H1 (cell line): ENCODE results near the gene RNF26. TPM values are rescaled to one million over a fixed set of nuclear protein-coding genes. Genes with fewer than 3 reads are reported as not detected.

Experiments used
- CTCF ChIA-PET: fragments of 300-600 bp; sonication (Branson Sonifier 250); formaldehyde crosslinking; loops from one replicate; lab custom pipeline; 2021; ENCODE audit not compliant: partially characterized antibody; lab: Charles Lee
- POLR2A ChIA-PET: fragments of 300-600 bp; sonication (Branson Sonifier 250); formaldehyde crosslinking; loops from one replicate; lab custom pipeline; 2021; ENCODE audit warnings: inconsistent platforms; ENCODE audit not compliant: partially characterized antibody; lab: Charles Lee
- DNase-seq, 2 experiments: peaks; one replicate each; pipeline versions ENCODE4 v3.0.0 to v3.0.0-alpha.2; 2010 to 2022; ENCODE audit warnings: low spot score in 2 of 2, low read depth in 1 of 2, mixed read lengths in 1 of 2
- FAIRE-seq: peaks from 2 replicates; lab custom pipeline; 2011; peaks lifted over from hg19 to GRCh38; lab: Jason Lieb, UNC
- H2AFZ ChIP-seq: 2 replicates; pipeline ENCODE4 v1.8.1; 2012; ENCODE audit warnings: low read length, inconsistent platforms
- H2AK5ac ChIP-seq: 2 replicates; pipeline ENCODE4 v1.6.1; 2013; ENCODE audit warnings: low read depth, low read length
- H2BK120ac ChIP-seq: replicated peaks from 2 replicates; pipeline ENCODE3; 2013; ENCODE audit warnings: low read depth, low read length, inconsistent platforms
- H2BK12ac ChIP-seq: 2 replicates; pipeline ENCODE4 v1.6.1; 2013; ENCODE audit warnings: low read depth, low read length
- H2BK15ac ChIP-seq: 2 replicates; pipeline ENCODE4 v1.6.1; 2013; ENCODE audit warnings: low read length
- H2BK20ac ChIP-seq: 2 replicates; pipeline ENCODE4 v1.6.1; 2013; ENCODE audit warnings: low read length
- H2BK5ac ChIP-seq: 2 replicates; pipeline ENCODE4 v1.6.1; 2013; ENCODE audit warnings: low read depth, low read length
- H3K14ac ChIP-seq: 2 replicates; pipeline ENCODE4 v1.6.1; 2013; ENCODE audit warnings: inconsistent platforms; ENCODE audit not compliant: insufficient read length
- H3K18ac ChIP-seq: 2 replicates; pipeline ENCODE4 v1.6.1; 2013; ENCODE audit warnings: low read length; ENCODE audit errors: extremely low read depth
- H3K23ac ChIP-seq: 2 replicates; pipeline ENCODE4 v1.6.1; 2013; ENCODE audit warnings: inconsistent platforms; ENCODE audit not compliant: insufficient read length
- H3K23me2 ChIP-seq: 2 replicates; pipeline ENCODE4 v1.6.1; 2013; ENCODE audit warnings: low read depth, low read length
- H3K27ac ChIP-seq: 2 replicates; pipeline ENCODE4 v1.6.1; 2011; ENCODE audit warnings: low read depth, low read length, inconsistent platforms
- H3K27me3 ChIP-seq, 4 experiments: replicated peaks in 1 of 4; 1 replicate in 1 of 4; 2 replicates in 3 of 4; pipeline versions ENCODE4 v1.6.1 to v1.8.1; 2011 to 2013; ENCODE audit warnings: low read length in 3 of 4, mild to moderate bottlenecking in 3 of 4, inconsistent platforms in 2 of 4, mixed read lengths in 2 of 4, moderate library complexity in 1 of 4; ENCODE audit not compliant: control insufficient read depth in 3 of 4, insufficient read depth in 3 of 4; ENCODE audit errors: extremely low read depth in 1 of 4
- H3K36me3 ChIP-seq, 4 experiments: 2 replicates each; pipeline versions ENCODE4 v1.6.1 to v1.8.1; 2011 to 2013; ENCODE audit warnings: mild to moderate bottlenecking in 4 of 4, low read length in 3 of 4, moderate library complexity in 2 of 4, control low read depth in 1 of 4, inconsistent platforms in 1 of 4; ENCODE audit not compliant: insufficient read depth in 4 of 4, control insufficient read depth in 2 of 4
- H3K4ac ChIP-seq: replicated peaks from 2 replicates; pipeline ENCODE3; 2013; ENCODE audit warnings: low read length, low read depth, mixed read lengths, inconsistent platforms; ENCODE audit not compliant: insufficient read length
- H3K4me1 ChIP-seq, 4 experiments: replicated peaks in 1 of 4; 1 replicate in 1 of 4; 2 replicates in 3 of 4; pipeline versions ENCODE4 v1.6.1 to v1.8.1; 2011 to 2013; ENCODE audit warnings: low read length in 3 of 4, inconsistent platforms in 2 of 4, mixed read lengths in 1 of 4; ENCODE audit not compliant: insufficient read depth in 4 of 4, control insufficient read depth in 3 of 4
- H3K4me2 ChIP-seq, 2 experiments: 2 replicates each; pipeline versions ENCODE4 v1.6.1 to v1.8.1; 2011 to 2013; ENCODE audit warnings: low read depth in 2 of 2, low read length in 2 of 2, control low read depth in 1 of 2, inconsistent platforms in 1 of 2, mild to moderate bottlenecking in 1 of 2; ENCODE audit not compliant: insufficient read depth in 1 of 2
- H3K4me3 ChIP-seq, 4 experiments: fragments of 200-600, 300-600 bp in 1 of 4; sonication (generic), shearing (Covaris generic), sonication (Bioruptor Twin) in 1 of 4; 2 replicates each; pipeline versions ENCODE4 v1.5.1 to v1.8.1; 2011 to 2016; ENCODE audit warnings: low read length in 4 of 4, low read depth in 3 of 4, control low read depth in 2 of 4, inconsistent platforms in 2 of 4, mild to moderate bottlenecking in 2 of 4, mixed read lengths in 1 of 4, moderate library complexity in 1 of 4; ENCODE audit not compliant: insufficient read depth in 2 of 4; ENCODE audit errors: extremely low read depth in 1 of 4
- H3K56ac ChIP-seq: replicated peaks from 2 replicates; pipeline ENCODE3; 2013; ENCODE audit warnings: low read depth, mild to moderate bottlenecking, mixed read lengths, low read length, inconsistent platforms; ENCODE audit not compliant: insufficient read length
- H3K79me1 ChIP-seq: 2 replicates; pipeline ENCODE4 v1.6.1; 2013; ENCODE audit warnings: low read depth, low read length, control low read depth
- H3K79me2 ChIP-seq, 2 experiments: 2 replicates each; pipeline versions ENCODE4 v1.6.1 to v1.8.1; 2012 to 2013; ENCODE audit warnings: low read length in 2 of 2, mild to moderate bottlenecking in 2 of 2, inconsistent platforms in 1 of 2; ENCODE audit not compliant: insufficient read depth in 2 of 2, control insufficient read depth in 1 of 2
- H3K9ac ChIP-seq, 4 experiments: replicated peaks in 1 of 4; 1 replicate in 1 of 4; 2 replicates in 3 of 4; pipeline versions ENCODE4 v1.6.1 to v1.8.1; 2011 to 2013; ENCODE audit warnings: low read depth in 3 of 4, low read length in 3 of 4, control low read depth in 2 of 4, mild to moderate bottlenecking in 2 of 4, moderate library complexity in 2 of 4, inconsistent platforms in 1 of 4; ENCODE audit errors: extremely low read depth in 1 of 4
- H3K9me3 ChIP-seq, 2 experiments: 2 replicates each; pipeline versions ENCODE4 v1.6.1 to v1.8.1; 2012 to 2013; ENCODE audit warnings: mild to moderate bottlenecking in 2 of 2, moderate library complexity in 2 of 2, control low read depth in 1 of 2, inconsistent platforms in 1 of 2, low read depth in 1 of 2, low read length in 1 of 2, mixed read lengths in 1 of 2; ENCODE audit not compliant: insufficient read depth in 2 of 2
- H4K20me1 ChIP-seq, 2 experiments: replicated peaks in 1 of 2; 2 replicates each; pipeline versions ENCODE3 to v1.8.1; 2011 to 2013; ENCODE audit warnings: inconsistent platforms in 2 of 2, low read length in 2 of 2, mild to moderate bottlenecking in 1 of 2; ENCODE audit not compliant: insufficient read depth in 2 of 2, control insufficient read depth in 1 of 2
- H4K5ac ChIP-seq: 2 replicates; pipeline ENCODE4 v1.6.1; 2013; ENCODE audit warnings: low read length, low read depth, mixed read lengths, inconsistent platforms; ENCODE audit not compliant: insufficient read length
- H4K8ac ChIP-seq: 2 replicates; pipeline ENCODE4 v1.8.0; 2013; ENCODE audit warnings: mild to moderate bottlenecking, moderate library complexity, low read length, inconsistent platforms; ENCODE audit not compliant: insufficient read depth; ENCODE audit errors: extremely low read depth
- H4K91ac ChIP-seq: replicated peaks from 2 replicates; pipeline ENCODE3; 2013; ENCODE audit warnings: low read length, mixed read lengths, inconsistent platforms; ENCODE audit not compliant: insufficient read length
- KDM4A ChIP-seq: IDR thresholded peaks from one replicate; pipeline ENCODE4 v1.7.1; 2012; ENCODE audit warnings: low read depth, mild to moderate bottlenecking, moderate library complexity, low read length, inconsistent platforms; ENCODE audit not compliant: severe bottlenecking
- WGBS, 2 experiments: shearing (Covaris generic) in 1 of 2; methylation state at CpG; one replicate each; pipeline versions ENCODE4 v1.1.6 to v1.1.7; 2013 to 2015; ENCODE audit warnings: low lambda C conversion rate in 2 of 2, mixed read lengths in 2 of 2, inconsistent platforms in 1 of 2, low coverage in 1 of 2, missing lambda C conversion rate in 1 of 2; ENCODE audit not compliant: insufficient replicate concordance in 2 of 2, insufficient coverage in 1 of 2, insufficient read length in 1 of 2; ENCODE audit errors: extremely low coverage in 1 of 2, missing lambda C conversion rate in 1 of 2; 5-methylcytosine and 5-hydroxymethylcytosine counted together
- polyA plus RNA-seq, 7 experiments: library from polyadenylated mRNA; depleted of rRNA in 3 of 7; stranded (reverse) in 5 of 7; unstranded in 2 of 7; fragments of >200 nt in 5 of 7; fragments of 200-250 nt in 2 of 7; gene quantifications; 1 replicate in 5 of 7; 2 replicates in 1 of 7; 4 replicates in 1 of 7; pipeline versions ENCODE4 v1.2.1 to v1.2.3, GENCODE V29; 2011 to 2013; ENCODE audit warnings: missing spikeins in 2 of 7, mixed read lengths in 2 of 7
- total RNA-seq: library from RNA; stranded (reverse); fragmentation: NEBNext Ultra II Directional; extraction: Animal tissue kit (Norgen Biotek cat#: 25700); gene quantifications from 2 replicates; pipeline ENCODE4 v1.2.1, GENCODE V29; 2021
- TF ChIP-seq, protein P1 (sequence below): IDR thresholded peaks from 2 replicates; pipeline ENCODE4 v1.6.1; 2011; ENCODE audit warnings: low read length, improper control_type of control experiment

The RNF26 gene
- total and polyA plus RNA-seq, 2 of the 8 experiments (the other 6 are each of a cell fraction or from before 2014, with no cell fraction given) = 82.7 to 84.0 TPM

DNA sequence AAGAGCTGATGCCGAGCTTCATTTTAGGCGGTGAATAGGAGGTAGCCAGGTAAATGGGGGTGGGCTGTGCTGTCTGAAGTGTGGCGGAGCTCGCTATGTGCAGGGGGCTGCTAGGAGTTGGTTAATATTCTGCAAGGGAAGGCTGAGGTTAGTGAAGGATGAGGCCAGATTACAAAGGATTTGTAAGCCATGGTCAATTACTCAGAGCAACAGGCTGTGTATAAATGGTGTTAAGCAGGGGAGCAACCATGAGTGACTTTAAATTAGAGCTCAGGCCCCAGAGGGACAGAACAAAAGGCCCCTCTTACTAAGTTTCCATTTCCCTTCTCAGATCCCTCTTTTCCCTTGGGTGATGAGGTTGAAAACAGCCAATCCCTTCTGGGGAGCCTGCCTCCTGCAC, 10.1 kb upstream of the RNF26 start:
- H3K23me2 ChIP-seq = peaks cover 7% of the 10 kb centered on the region; the same call in 1 of the 2 replicates
- H3K9ac ChIP-seq = no peak overlapping the region
- no peaks in the 10 kb centered on the region for H3K9me3 ChIP-seq
- no peaks in the 10 kb centered on the region for H3K79me2 ChIP-seq
- H3K4me2 ChIP-seq = peak overlapping the region in 1 of 2 experiments; percentile 1; a peak in 1 of 4 replicates
- H3K4me3 ChIP-seq = no peak overlapping the region
- H2BK15ac ChIP-seq = peak overlapping the region; percentile 10; the same call in 1 of the 2 replicates
- H3K4ac ChIP-seq = no peak overlapping the region
- no peak overlapping the region for H4K8ac ChIP-seq
- H4K20me1 ChIP-seq = no peaks in the 10 kb centered on the region
- no peak overlapping the region for H4K91ac ChIP-seq
- H2BK20ac ChIP-seq = no peak overlapping the region
- no peaks in the 10 kb centered on the region for H3K36me3 ChIP-seq
- peak overlapping the region; percentile 34; the same call in 1 of the 2 replicates for H2AFZ ChIP-seq
- 87% methylated on average over 4 of the region's 4 CpGs; no CpG with 5 or more reads in 1 of the 2 experiments for WGBS, 2 experiments
- H3K79me1 ChIP-seq = no peaks in the 10 kb centered on the region
- H2AK5ac ChIP-seq = no peak overlapping the region
- H3K56ac ChIP-seq = no peak overlapping the region
- ChIA-PET POLR2A (interaction anchor here (0.6 to 5.2 kb wide), 9 partner anchors 10 to 283 kb away, joined by 3 to 29 read pairs (median 4); partner anchors contain the start of genes C1QTNF5, RNF26 and THY1), CTCF (interaction anchor here (0.7 to 16.8 kb wide), 44 partner anchors 14 to 934 kb away, joined by 3 to 415 read pairs (median 5); partner anchors contain the start of genes C1QTNF5, DPAGT1, MFRP and RNF26)
- no peak overlapping the region for H3K27ac ChIP-seq
- H2BK120ac ChIP-seq = no peak overlapping the region
- H2BK12ac ChIP-seq = no peak overlapping the region
- peaks cover 4 to 19% (median 14%) of the 10 kb centered on the region in 4 experiments for H3K4me1 ChIP-seq
- FAIRE-seq = no peak
- no peak overlapping the region for H3K23ac ChIP-seq
- no peak overlapping the region for H4K5ac ChIP-seq
- DNase-seq = no peak
- H3K14ac ChIP-seq = no peak overlapping the region
- H3K27me3 ChIP-seq = peaks cover 0 to 3% (median under 1%) of the 10 kb centered on the region in 4 experiments; a peak in 1 of 7 replicates
- no peak for TF ChIP-seq KDM4A
- TF ChIP-seq, protein P1, sequence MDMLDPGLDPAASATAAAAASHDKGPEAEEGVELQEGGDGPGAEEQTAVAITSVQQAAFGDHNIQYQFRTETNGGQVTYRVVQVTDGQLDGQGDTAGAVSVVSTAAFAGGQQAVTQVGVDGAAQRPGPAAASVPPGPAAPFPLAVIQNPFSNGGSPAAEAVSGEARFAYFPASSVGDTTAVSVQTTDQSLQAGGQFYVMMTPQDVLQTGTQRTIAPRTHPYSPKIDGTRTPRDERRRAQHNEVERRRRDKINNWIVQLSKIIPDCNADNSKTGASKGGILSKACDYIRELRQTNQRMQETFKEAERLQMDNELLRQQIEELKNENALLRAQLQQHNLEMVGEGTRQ = no peak
- no peak overlapping the region; the same call in 1 of the 2 replicates for H3K18ac ChIP-seq
- H2BK5ac ChIP-seq = no peak overlapping the region
